Ascending aorta (tissue), 2 donors: ENCODE measurements around the gene GRSF1. TPM values are rescaled to one million over a fixed set of nuclear protein-coding genes. Genes with fewer than 3 reads are reported as not detected.

ENCODE experiments used
- DNase-seq, 2 donors: peaks; one replicate each; pipeline ENCODE4 v3.0.0-alpha.2; 2019; ENCODE audit warnings: low spot score in 2 of 2
- H3K27ac ChIP-seq, 2 donors: fragments of 200-600 bp; sonication (generic); one replicate each; pipeline ENCODE4 v1.5.1; 2016 to 2017; ENCODE audit warnings: mild to moderate bottlenecking in 1 of 2
- H3K27me3 ChIP-seq: fragments of 200-600 bp; sonication (generic); one replicate; pipeline ENCODE4 v1.5.1; 2017
- H3K36me3 ChIP-seq, 2 donors: fragments of 200-600 bp; sonication (generic); one replicate each; pipeline ENCODE4 v1.5.1; 2016
- H3K4me1 ChIP-seq, 2 donors: fragments of 200-600 bp; sonication (generic); one replicate each; pipeline ENCODE4 v1.5.1; 2016 to 2017; ENCODE audit warnings: mild to moderate bottlenecking in 1 of 2
- H3K4me3 ChIP-seq, 2 donors: fragments of 200-600 bp; sonication (generic); one replicate each; pipeline ENCODE4 v1.5.1; 2016 to 2017; ENCODE audit warnings: mild to moderate bottlenecking in 1 of 2
- H3K9me3 ChIP-seq, 2 donors: fragments of 200-600 bp; sonication (generic); one replicate each; pipeline ENCODE4 v1.5.1; 2016
- CTCF ChIP-seq, 3 experiments: fragments of 200-600 bp in 2 of 3; fragments of 450-650 bp in 1 of 3; sonication (generic) in 2 of 3; IDR thresholded peaks; one replicate each; pipeline ENCODE4 v1.5.1; 2016 to 2019; ENCODE audit warnings: antibody characterized with exemption in 3 of 3, mild to moderate bottlenecking in 1 of 3, moderate library complexity in 1 of 3
- intact Hi-C: fragments of 100-400 bp; cut with DNase I; formaldehyde crosslinking; loops from one replicate; pipeline ENCODE4 v1.15.1; 2023
- total RNA-seq: library from RNA; depleted of rRNA; stranded (reverse); fragments of >200 nt; gene quantifications from one replicate; pipeline ENCODE4 v1.1.0, GENCODE V29; 2016

GRSF1 gene
- total RNA-seq, 1 donor from 2014 or later: 23.3 TPM

GRCh38 chr4:70815370-70815769 lies 24.3 kb downstream of the GRSF1 start:
- Histone ChIP-seq H3K36me3 (peaks cover 11 to 26% of the 10 kb centered on the region in 2 donors), H3K4me3 (no peak overlapping the region), H3K27me3 (no peaks in the 10 kb centered on the region), H3K27ac (no peak overlapping the region), H3K9me3 (no peaks in the 10 kb centered on the region), H3K4me1 (no peaks in the 10 kb centered on the region)
- DNase-seq: no peak
- no peak for TF ChIP-seq CTCF (IDR thresholded peaks at IDR 0.05)
- intact Hi-C loops: no loop called here

GRCh38 chr4:70808151-70808550 lies 31.5 kb downstream of the GRSF1 start:
- Histone ChIP-seq H3K4me3 (no peak overlapping the region), H3K27ac (no peak overlapping the region), H3K36me3 (peaks cover 8 to 20% of the 10 kb centered on the region in 2 donors), H3K27me3 (no peaks in the 10 kb centered on the region), H3K4me1 (no peaks in the 10 kb centered on the region), H3K9me3 (no peaks in the 10 kb centered on the region)
- no peak for TF ChIP-seq CTCF (IDR thresholded peaks at IDR 0.05)
- DNase-seq: no peak
- intact Hi-C loops: no loop called here

DNA sequence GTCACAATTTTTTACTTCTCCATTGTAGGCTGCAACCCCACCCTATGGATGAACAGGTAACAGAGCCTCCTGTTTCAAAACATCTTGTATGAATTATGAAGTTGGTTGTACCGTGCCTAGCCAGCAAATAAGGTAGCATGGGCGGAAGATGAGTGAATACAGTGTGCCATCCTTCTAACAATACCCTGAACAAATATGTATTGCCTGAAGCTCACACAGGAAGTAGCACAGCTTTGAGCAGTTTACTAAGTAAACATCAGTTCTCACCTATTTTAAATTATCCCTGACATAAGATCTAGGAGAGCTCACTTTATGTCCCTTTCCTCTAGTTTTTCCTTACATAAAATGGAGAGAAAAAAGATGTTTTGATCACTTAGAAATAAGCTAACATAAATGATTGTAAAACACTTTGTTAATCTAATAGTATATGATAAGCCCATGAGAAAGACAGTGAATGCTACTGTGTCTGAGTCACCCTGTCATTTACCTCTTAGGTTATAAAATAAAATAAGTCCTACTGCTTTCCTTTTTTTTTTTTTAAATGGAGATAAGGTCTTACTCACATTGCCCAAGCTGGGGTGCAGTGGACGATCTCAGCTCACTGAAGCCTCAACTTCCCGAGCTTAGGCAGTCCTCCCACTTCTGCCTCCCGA lies 36.6 kb downstream of the GRSF1 start:
- H3K4me1 ChIP-seq: no peaks in the 10 kb centered on the region
- H3K36me3 ChIP-seq: peaks cover 8 to 37% of the 10 kb centered on the region in 2 donors
- H3K9me3 ChIP-seq: no peaks in the 10 kb centered on the region
- TF ChIP-seq CTCF (IDR thresholded peaks at IDR 0.05): no peak
- intact Hi-C loops: no loop called here
- H3K27me3 ChIP-seq: no peaks in the 10 kb centered on the region
- H3K4me3 ChIP-seq: no peak overlapping the region
- no peak for DNase-seq
- H3K27ac ChIP-seq: no peak overlapping the region

- H3K4me3 ChIP-seq: no peak overlapping the region
- no peak for TF ChIP-seq CTCF (IDR thresholded peaks at IDR 0.05)
- DNase-seq: no peak
- H3K36me3 ChIP-seq: peaks cover 2 to 38% of the 10 kb centered on the region in 2 donors
- no peak overlapping the region for H3K27ac ChIP-seq
- H3K9me3 ChIP-seq: no peaks in the 10 kb centered on the region
- H3K4me1 ChIP-seq: no peaks in the 10 kb centered on the region
- intact Hi-C loops: no loop called here
- no peaks in the 10 kb centered on the region for H3K27me3 ChIP-seq
These were observed 38.4 kb downstream of the GRSF1 start for GRCh38 chr4:70801265-70801809.

- intact Hi-C loops: no loop called here
- H3K36me3 ChIP-seq: peaks cover 28 to 47% of the 10 kb centered on the region in 2 donors
- DNase-seq: no peak
These were observed 46.1 kb downstream of the GRSF1 start for GRCh38 chr4:70793626-70794025.

More at GRCh38 chr4:70793626-70794025, 46.1 kb downstream of the GRSF1 start:
- H3K27me3 ChIP-seq: no peaks in the 10 kb centered on the region
- no peak overlapping the region for H3K4me3 ChIP-seq
- H3K4me1 ChIP-seq: no peaks in the 10 kb centered on the region
- H3K9me3 ChIP-seq: no peaks in the 10 kb centered on the region
- H3K27ac ChIP-seq: no peak overlapping the region
- no peak for TF ChIP-seq CTCF (IDR thresholded peaks at IDR 0.05)
